Caco-2 (cell line): ENCODE data around the gene DCTN4. TPM values are rescaled to one million over a fixed set of nuclear protein-coding genes. Genes with fewer than 3 reads are reported as not detected.

Experiments
- BruUV-seq: library from RNA; stranded (reverse); fragments of 400-500 nt; replicated peaks from 2 replicates; lab custom pipeline; 2021; lab: Mats Ljungman, UMichigan
- CTCF ChIA-PET: fragments of 300-600 bp; sonication (Branson Sonifier 250); formaldehyde crosslinking; loops from one replicate; lab custom pipeline; 2022; ENCODE audit warnings: antibody characterized with exemption; lab: Charles Lee
- POLR2A ChIA-PET: fragments of 300-600 bp; sonication (Branson Sonifier 250); formaldehyde crosslinking; loops from one replicate; lab custom pipeline; 2022; ENCODE audit warnings: antibody characterized with exemption; lab: Charles Lee
- DNase-seq, 2 experiments: peaks; one replicate each; pipeline versions ENCODE4 v3.0.0 to v3.0.0-alpha.2; 2020 to 2022
- H3K27me3 ChIP-seq: replicated peaks from 2 replicates; pipeline ENCODE4 v1.6.0; 2011; ENCODE audit warnings: low read length; ENCODE audit not compliant: control insufficient read depth, insufficient read depth
- H3K36me3 ChIP-seq: 2 replicates; pipeline ENCODE4 v1.5.1; 2011; ENCODE audit warnings: low read length; ENCODE audit not compliant: control insufficient read depth, insufficient read depth
- H3K4me1 ChIP-seq: fragments of 250-450 bp; sonication (Bioruptor Pico); 2 replicates; pipeline ENCODE4 v1.5.1; 2020; ENCODE audit warnings: mild to moderate bottlenecking
- H3K4me3 ChIP-seq: 2 replicates; pipeline ENCODE4 v1.5.1; 2011; ENCODE audit warnings: low read depth, mild to moderate bottlenecking, control low read depth, low read length
- H3K9me3 ChIP-seq: fragments of 250-450 bp; sonication (Bioruptor Pico); 2 replicates; pipeline ENCODE4 v1.5.1; 2020; ENCODE audit warnings: mild to moderate bottlenecking, moderate library complexity
- H3K27ac Mint-ChIP-seq: one replicate; pipeline ENCODE4 v1.8.0; 2022; ENCODE audit warnings: mixed read lengths; ENCODE audit not compliant: unreplicated experiment
- H3K27me3 Mint-ChIP-seq: one replicate; pipeline ENCODE4 v1.8.0; 2022; ENCODE audit warnings: mixed read lengths; ENCODE audit not compliant: insufficient read depth, unreplicated experiment
- H3K36me3 Mint-ChIP-seq: one replicate; pipeline ENCODE4 v1.8.0; 2022; ENCODE audit warnings: mild to moderate bottlenecking, mixed read lengths; ENCODE audit not compliant: insufficient read depth, unreplicated experiment
- H3K4me1 Mint-ChIP-seq: one replicate; pipeline ENCODE4 v1.8.0; 2022; ENCODE audit warnings: low read depth, mixed read lengths; ENCODE audit not compliant: unreplicated experiment
- H3K4me3 Mint-ChIP-seq: one replicate; pipeline ENCODE4 v1.8.0; 2022; ENCODE audit warnings: mild to moderate bottlenecking, moderate library complexity, mixed read lengths; ENCODE audit not compliant: unreplicated experiment
- H3K9me3 Mint-ChIP-seq: one replicate; pipeline ENCODE4 v1.8.0; 2022; ENCODE audit warnings: mixed read lengths; ENCODE audit not compliant: unreplicated experiment
- CTCF ChIP-seq, 2 experiments: fragments of 200-600 bp in 1 of 2; IDR thresholded peaks; 1 replicate in 1 of 2; 2 replicates in 1 of 2; pipeline versions ENCODE4 v1.5.1 to v1.8.0; 2011 to 2022; ENCODE audit warnings: antibody characterized with exemption in 1 of 2, control low read depth in 1 of 2, inconsistent platforms in 1 of 2, low read depth in 1 of 2, low read length in 1 of 2, mild to moderate bottlenecking in 1 of 2, moderate library complexity in 1 of 2; ENCODE audit not compliant: insufficient read depth in 1 of 2, severe bottlenecking in 1 of 2, unreplicated experiment in 1 of 2
- intact Hi-C: fragments of 100-400 bp; cut with micrococcal nuclease; formaldehyde crosslinking; loops from one replicate; pipeline ENCODE4 v1.10.0; 2022; ENCODE audit not compliant: unreplicated experiment
- total RNA-seq: library from RNA; stranded (reverse); gene quantifications from 2 replicates; pipeline ENCODE4 v1.2.3, GENCODE V29; 2022

Gene DCTN4
- total RNA-seq, 1 experiment from 2014 or later, result 62.2 TPM

GRCh38 chr5:150765011-150765798, 6.4 kb upstream of the DCTN4 start:
- peaks cover 3% of the 10 kb centered on the region; the same call in 1 of the 2 replicates for H3K9me3 ChIP-seq
- no peaks in the 10 kb centered on the region for H3K36me3 ChIP-seq
- peaks cover 6% of the 10 kb centered on the region; the same call in 1 of the 2 replicates for H3K4me1 ChIP-seq
- Mint-ChIP-seq H3K4me1 (no peaks in the 10 kb centered on the region), H3K27ac (no peak overlapping the region), H3K27me3 (no peaks in the 10 kb centered on the region), H3K4me3 (no peak overlapping the region), H3K9me3 (no peaks in the 10 kb centered on the region), H3K36me3 (no peaks in the 10 kb centered on the region)
- DNase-seq, result no peak
- no peak for TF ChIP-seq CTCF (IDR thresholded peaks at IDR 0.05; ENCODE audit: insufficient read depth in 1 of 2, low read depth in 1 of 2, low read length in 1 of 2, severe bottlenecking in 1 of 2, unreplicated experiment in 1 of 2)
- intact Hi-C loops, result no loop called here
- no TSS peak for BruUV-seq
- CTCF ChIA-PET, result no interaction called here
- no peaks in the 10 kb centered on the region for H3K27me3 ChIP-seq
- POLR2A ChIA-PET, result no interaction called here
- no peak overlapping the region for H3K4me3 ChIP-seq

- intact Hi-C loops, result no loop called here
- Mint-ChIP-seq H3K27ac (no peak overlapping the region), H3K27me3 (no peaks in the 10 kb centered on the region), H3K36me3 (no peaks in the 10 kb centered on the region), H3K4me1 (no peaks in the 10 kb centered on the region), H3K4me3 (no peak overlapping the region), H3K9me3 (peaks cover 3% of the 10 kb centered on the region)
- Histone ChIP-seq H3K27me3 (no peaks in the 10 kb centered on the region), H3K36me3 (no peaks in the 10 kb centered on the region), H3K9me3 (peaks cover 3% of the 10 kb centered on the region; the same call in 1 of the 2 replicates), H3K4me3 (no peak overlapping the region), H3K4me1 (peaks cover 6% of the 10 kb centered on the region; the same call in 1 of the 2 replicates)
- TF ChIP-seq CTCF (IDR thresholded peaks at IDR 0.05; ENCODE audit: insufficient read depth in 1 of 2, low read depth in 1 of 2, low read length in 1 of 2, severe bottlenecking in 1 of 2, unreplicated experiment in 1 of 2), result no peak
- ChIA-PET POLR2A (no interaction called here), CTCF (no interaction called here)
- no TSS peak for BruUV-seq
- DNase-seq, result no peak
Measured at GRCh38 chr5:150764530-150764929, 5.7 kb upstream of the DCTN4 start.

DNA sequence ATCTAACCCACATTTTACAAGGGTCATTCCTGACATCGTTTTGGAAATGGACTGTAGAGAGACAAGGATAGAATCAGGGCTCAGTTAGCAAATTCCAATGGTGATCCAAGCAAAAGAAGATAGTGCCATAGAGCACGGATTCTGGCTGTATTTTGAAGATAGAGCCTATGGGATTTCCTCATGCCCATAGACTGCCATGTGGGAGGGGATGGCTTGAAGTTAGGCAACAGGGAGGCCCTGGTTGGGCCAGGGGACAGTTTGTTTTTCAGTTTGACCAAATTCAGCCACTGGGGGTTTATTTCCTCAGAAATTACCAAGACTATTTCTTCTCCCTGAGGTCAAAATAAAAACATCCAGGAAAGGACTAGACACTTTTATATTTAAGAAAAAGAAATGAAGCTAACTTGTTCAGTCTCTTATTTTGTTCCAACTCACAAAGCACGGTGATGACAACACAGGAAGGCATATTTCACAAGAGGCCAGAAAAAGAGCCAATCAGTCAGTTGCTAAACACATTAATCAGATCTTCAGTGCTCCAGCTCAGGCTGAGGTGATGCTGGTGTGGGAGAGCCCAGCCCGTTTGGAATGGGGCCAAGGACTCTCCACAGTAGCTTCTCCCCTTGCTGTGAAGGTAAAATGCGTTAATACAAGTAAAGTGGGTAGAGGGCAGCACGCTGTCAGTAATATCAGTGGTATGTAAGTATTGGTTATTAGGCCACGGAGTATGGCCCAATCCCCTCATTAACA, 4.4 kb upstream of the DCTN4 start:
- peaks cover 6% of the 10 kb centered on the region; the same call in 1 of the 2 replicates for H3K4me1 ChIP-seq
- peaks cover 7% of the 10 kb centered on the region for H3K9me3 Mint-ChIP-seq
- H3K4me1 Mint-ChIP-seq, result no peaks in the 10 kb centered on the region
- H3K27me3 ChIP-seq, result no peaks in the 10 kb centered on the region
- no peaks in the 10 kb centered on the region for H3K27me3 Mint-ChIP-seq
- intact Hi-C loops, result no loop called here
- H3K4me3 Mint-ChIP-seq, result no peak overlapping the region
- no peaks in the 10 kb centered on the region for H3K36me3 Mint-ChIP-seq
- peaks cover 3% of the 10 kb centered on the region; the same call in 1 of the 2 replicates for H3K9me3 ChIP-seq
- no peak overlapping the region for H3K4me3 ChIP-seq
- TF ChIP-seq CTCF (IDR thresholded peaks at IDR 0.05; ENCODE audit: insufficient read depth in 1 of 2, low read depth in 1 of 2, low read length in 1 of 2, severe bottlenecking in 1 of 2, unreplicated experiment in 1 of 2), result no peak
- H3K36me3 ChIP-seq, result no peaks in the 10 kb centered on the region
- no peak overlapping the region for H3K27ac Mint-ChIP-seq
- BruUV-seq, result no TSS peak
- DNase-seq, result no peak
- CTCF ChIA-PET, result interaction anchor here (1.0 kb wide), 1 partner anchor 21 kb away, joined by 4 read pairs; no protein-coding TSS in a partner anchor
- POLR2A ChIA-PET, result no interaction called here
